ENCODE data around the gene ALDH3A1. TPM values are rescaled to one million over a fixed set of nuclear protein-coding genes. Genes with fewer than 3 reads are reported as not detected.

ALDH3A1 gene
- polyA plus RNA-seq, 1 donor: 0.14 TPM

- DNase-seq (ENCODE audit: low read depth): no peak
Observed at GRCh38 chr17:19719355-19720209, 28.5 kb downstream of the ALDH3A1 start.

GRCh38 chr17:19718613-19719354 lies 29.3 kb downstream of the ALDH3A1 start:
- DNase-seq (ENCODE audit: low read depth): no peak

GRCh38 chr17:19718041-19718612 lies 30.0 kb downstream of the ALDH3A1 start:
- DNase-seq (ENCODE audit: low read depth): no peak

GRCh38 chr17:19717411-19717908 lies 30.6 kb downstream of the ALDH3A1 start:
- no peak for DNase-seq (ENCODE audit: low read depth)

- DNase-seq (ENCODE audit: low read depth): no peak
Observed at GRCh38 chr17:19717031-19717360, 31.1 kb downstream of the ALDH3A1 start.

GRCh38 chr17:19716108-19717030 lies 31.7 kb downstream of the ALDH3A1 start, which contains the start of gene SLC47A2:
Gene SLC47A2 (minus strand): TSS chr17:19716584. CDS start chr17:19716555, 29 bp downstream.
- no peak for DNase-seq (ENCODE audit: low read depth)

GRCh38 chr17:19714542-19715411 lies 33.3 kb downstream of the ALDH3A1 start:
- DNase-seq (ENCODE audit: low read depth): no peak

GRCh38 chr17:19713901-19714361 lies 34.2 kb downstream of the ALDH3A1 start:
- DNase-seq (ENCODE audit: low read depth): no peak

- no peak for DNase-seq (ENCODE audit: low read depth)
Observed at GRCh38 chr17:19713462-19713861, 34.6 kb downstream of the ALDH3A1 start.

GRCh38 chr17:19712436-19713004 lies 35.6 kb downstream of the ALDH3A1 start:
- no peak for DNase-seq (ENCODE audit: low read depth)

GRCh38 chr17:19709841-19710240 lies 38.3 kb downstream of the ALDH3A1 start:
- DNase-seq (ENCODE audit: low read depth): no peak

- no peak for DNase-seq (ENCODE audit: low read depth)
Observed at GRCh38 chr17:19708431-19709175, 39.5 kb downstream of the ALDH3A1 start.

- no peak for DNase-seq (ENCODE audit: low read depth)
Observed at GRCh38 chr17:19707728-19708221, 40.3 kb downstream of the ALDH3A1 start.

- DNase-seq (ENCODE audit: low read depth): no peak
Observed at GRCh38 chr17:19706791-19707727, 41.0 kb downstream of the ALDH3A1 start.

GRCh38 chr17:19705771-19706770 lies 42.0 kb downstream of the ALDH3A1 start:
- DNase-seq (ENCODE audit: low read depth): no peak

GRCh38 chr17:19705201-19705600 lies 42.9 kb downstream of the ALDH3A1 start:
- DNase-seq (ENCODE audit: low read depth): no peak
